Pulmonary artery endothelial cell (primary cell): Measurements from ENCODE around the gene PRR15. TPM values are rescaled to one million over a fixed set of nuclear protein-coding genes. Genes with fewer than 3 reads are reported as not detected.

ENCODE experiments used
- DNase-seq: peaks from one replicate; pipeline ENCODE4 v3.0.0-alpha.2; 2011; ENCODE audit warnings: low read depth, low spot score
- total RNA-seq: library from RNA; depleted of rRNA; stranded (reverse); fragments of >200 nt; gene quantifications from 2 replicates; pipeline ENCODE4 v1.2.3, GENCODE V29; 2014

Gene PRR15
- total RNA-seq, 1 donor from 2014 or later: 3.2 TPM

DNA sequence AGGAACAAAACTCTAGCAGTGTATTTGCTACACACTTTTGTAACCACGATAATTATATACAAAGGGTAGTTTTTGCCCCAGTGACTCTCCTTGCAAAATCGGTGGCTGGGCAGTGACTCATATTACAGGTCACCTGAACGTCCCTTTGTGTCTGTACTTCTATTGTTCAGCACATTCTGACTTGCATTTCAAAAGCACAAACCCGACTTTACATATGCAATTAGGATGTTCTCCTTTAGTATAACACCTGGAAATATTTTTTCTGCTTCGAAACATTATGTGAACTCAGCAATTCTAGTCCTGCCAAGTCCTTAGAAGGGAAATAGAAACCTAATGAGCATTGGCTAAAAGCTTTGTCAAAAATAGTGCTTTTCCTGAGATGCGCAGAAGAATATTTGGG is 6.0 kb downstream of the PRR15 start:
- no peak for DNase-seq

GRCh38 chr7:29572558-29572957 is 8.9 kb downstream of the PRR15 start:
- no peak for DNase-seq

GRCh38 chr7:29573567-29573966 is 9.9 kb downstream of the PRR15 start:
- no peak for DNase-seq

- DNase-seq: no peak
Measured at GRCh38 chr7:29574659-29575058, 11.0 kb downstream of the PRR15 start.

GRCh38 chr7:29587195-29587808 is 23.7 kb downstream of the PRR15 start:
- DNase-seq: no peak

GRCh38 chr7:29588212-29588611 is 24.6 kb downstream of the PRR15 start:
- no peak for DNase-seq

DNA sequence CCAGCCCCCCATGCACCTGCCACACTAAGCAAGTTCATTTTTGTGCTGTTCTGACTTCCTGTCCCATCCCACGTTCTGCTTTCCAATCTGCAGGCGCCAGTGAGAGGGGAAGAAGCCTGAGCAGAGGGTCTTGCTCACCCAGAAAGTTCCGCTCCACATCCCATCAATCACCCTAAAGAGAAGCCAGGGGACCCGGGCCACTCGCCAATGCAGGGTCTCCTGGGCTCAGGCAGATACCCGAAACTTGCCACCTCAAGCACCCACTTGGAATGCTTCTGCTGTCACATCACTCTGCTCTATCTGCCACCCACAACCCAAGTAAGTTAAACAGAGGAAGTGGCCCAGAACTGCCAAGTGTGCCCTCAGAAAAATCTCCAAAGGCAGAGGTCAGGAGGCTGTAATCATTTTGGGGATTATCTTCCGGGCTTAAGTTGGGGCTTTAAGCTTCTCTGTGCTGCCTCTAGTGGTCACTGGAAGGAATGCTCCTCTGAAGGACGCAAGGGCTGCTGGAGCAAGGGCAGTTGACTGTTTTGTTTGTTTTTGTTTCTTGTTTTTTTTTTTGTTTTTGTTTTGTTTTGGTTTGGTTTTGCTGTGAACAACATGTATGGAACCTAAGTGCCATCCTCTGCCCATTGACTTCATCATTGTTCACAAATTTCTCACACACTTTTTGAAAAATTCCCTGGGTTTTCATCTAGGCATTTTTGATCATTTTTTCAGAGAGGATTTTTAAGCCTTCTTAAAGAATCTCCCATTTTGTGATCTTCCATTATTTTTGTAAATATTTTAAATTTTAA is 25.5 kb downstream of the PRR15 start:
- DNase-seq: no peak

GRCh38 chr7:29592866-29593265 is 29.2 kb downstream of the PRR15 start:
- no peak for DNase-seq

DNA sequence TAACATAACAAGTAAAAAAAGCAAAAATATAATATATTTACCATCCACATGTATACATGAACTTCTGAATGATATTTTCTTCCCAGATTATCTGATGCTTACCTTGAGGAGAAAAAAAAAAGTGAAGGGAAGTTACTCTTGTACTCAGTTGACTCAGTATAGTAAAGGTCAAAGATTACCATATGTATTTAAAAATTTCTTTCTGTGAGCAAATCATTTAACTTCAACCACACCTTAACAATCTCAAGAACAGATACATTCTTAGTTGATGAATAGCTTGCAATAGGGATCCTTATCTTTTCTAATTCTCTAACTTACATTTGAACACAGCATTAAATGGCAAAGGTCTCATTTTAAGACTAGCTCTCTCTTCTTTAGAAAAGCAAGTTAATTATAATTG is 29.8 kb downstream of the PRR15 start:
- DNase-seq: no peak

- DNase-seq: no peak
Measured at GRCh38 chr7:29596593-29597178, 33.1 kb downstream of the PRR15 start.

GRCh38 chr7:29597266-29597665 is 33.6 kb downstream of the PRR15 start:
- DNase-seq: no peak

- no peak for DNase-seq
Measured at GRCh38 chr7:29598137-29598536, 34.5 kb downstream of the PRR15 start.

DNA sequence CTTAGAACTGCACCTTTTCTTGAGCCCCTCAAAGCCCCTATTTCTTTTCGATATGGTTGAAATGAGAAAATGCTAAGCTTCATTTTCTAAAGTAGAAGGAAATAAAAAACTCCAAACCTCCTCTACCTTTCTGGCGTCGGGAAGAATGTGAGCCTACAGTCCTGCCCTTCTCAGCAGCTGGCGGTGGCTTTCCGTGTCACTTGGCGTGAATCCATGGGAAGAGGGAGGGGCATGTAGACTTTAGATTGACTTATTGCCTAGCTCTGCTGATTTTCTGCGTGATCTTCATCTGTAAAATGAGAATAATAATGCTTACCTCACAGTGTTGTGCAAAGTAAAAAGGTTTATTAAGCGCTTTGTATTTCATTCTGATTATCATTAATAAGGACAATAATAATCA is 35.0 kb downstream of the PRR15 start:
- no peak for DNase-seq

GRCh38 chr7:29599026-29599425 is 35.4 kb downstream of the PRR15 start:
- DNase-seq: no peak

GRCh38 chr7:29600661-29601060 is 37.0 kb downstream of the PRR15 start:
- no peak for DNase-seq

DNA sequence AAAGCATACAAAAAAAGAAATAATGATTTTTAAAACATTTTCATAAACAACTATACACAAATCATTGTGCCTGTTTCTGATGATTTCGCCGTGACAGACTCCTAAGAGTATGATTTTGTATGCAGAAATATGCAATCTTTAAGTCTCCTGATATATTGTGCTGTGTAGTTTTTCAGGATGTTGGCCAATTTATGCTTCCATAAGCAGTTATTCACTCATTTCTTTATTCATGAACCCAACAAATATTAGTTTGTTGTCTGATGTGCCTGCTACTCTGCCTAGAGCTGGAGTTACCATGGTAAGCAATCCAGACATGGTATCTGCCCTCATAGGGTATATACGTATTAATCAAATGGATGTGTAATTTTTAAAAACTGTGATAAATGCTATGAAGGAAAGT is 40.4 kb downstream of the PRR15 start:
- DNase-seq: no peak

GRCh38 chr7:29604702-29605101 is 41.1 kb downstream of the PRR15 start:
- no peak for DNase-seq

DNA sequence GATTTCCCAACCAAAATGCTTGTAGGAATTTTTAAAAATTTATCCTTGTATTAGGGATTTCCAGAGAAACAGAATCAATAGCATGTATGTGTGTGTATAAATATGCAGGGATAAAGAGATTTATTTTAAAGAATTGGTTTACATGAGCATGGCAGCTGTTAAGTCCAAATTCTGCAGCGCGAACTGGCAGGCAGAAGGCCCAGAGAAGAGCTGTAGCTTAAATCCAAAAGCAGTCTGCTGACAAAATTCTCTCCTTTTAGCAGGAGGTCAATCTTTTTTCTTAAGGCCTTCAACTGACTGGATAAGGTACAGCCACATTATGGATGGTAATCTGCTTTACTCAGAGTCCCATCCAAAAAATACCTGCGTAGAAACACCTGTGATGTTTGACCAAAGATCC is 42.0 kb downstream of the PRR15 start:
- DNase-seq: no peak

GRCh38 chr7:29606287-29606721 is 42.7 kb downstream of the PRR15 start:
- no peak for DNase-seq

DNA sequence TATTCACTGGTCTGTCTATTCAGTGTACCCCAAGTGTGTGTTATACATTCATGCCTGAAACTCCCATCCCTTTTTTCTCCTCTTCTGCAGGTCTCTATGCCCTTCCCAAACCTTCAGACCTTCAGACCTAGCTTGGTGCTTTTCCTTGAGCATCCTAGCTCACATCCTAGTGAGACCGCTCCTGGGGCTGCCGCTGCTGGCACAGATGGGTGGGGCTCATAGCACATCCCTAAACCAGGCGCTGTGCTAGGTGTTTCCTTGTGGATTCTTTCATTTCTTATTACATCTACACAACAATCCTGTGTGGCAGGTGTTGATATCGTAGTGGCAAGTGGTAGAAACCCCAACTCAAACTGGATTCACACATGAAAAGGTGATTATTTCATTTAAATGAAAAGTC is 43.2 kb downstream of the PRR15 start:
- DNase-seq: no peak

- DNase-seq: no peak
Measured at GRCh38 chr7:29607259-29607658, 43.6 kb downstream of the PRR15 start.

DNA sequence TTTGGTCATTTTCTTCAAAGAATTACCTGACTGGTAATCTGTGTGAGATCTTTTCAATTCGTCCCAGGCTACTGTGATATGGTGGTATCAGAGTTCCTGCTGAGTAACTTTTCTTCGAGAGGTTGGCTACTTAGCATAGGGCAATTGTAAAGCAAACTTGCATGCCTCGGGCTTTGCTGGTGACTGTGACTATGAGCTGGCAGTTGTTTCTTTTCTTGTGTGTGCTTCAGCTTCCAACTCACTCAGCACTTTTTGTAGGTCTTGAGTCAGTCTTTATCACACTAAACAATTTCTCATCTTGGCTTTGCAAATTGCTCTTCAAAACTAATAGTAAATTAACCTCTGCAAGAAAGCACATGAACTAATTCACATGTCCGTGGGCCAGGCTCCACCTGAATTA is 44.3 kb downstream of the PRR15 start:
- DNase-seq: no peak
